Lung (tissue), 12 donors: ENCODE data around the gene GAB2. TPM values are rescaled to one million over a fixed set of nuclear protein-coding genes. Genes with fewer than 3 reads are reported as not detected.

Source experiments
- ATAC-seq: fragments of 200-7000 bp; cut with Tn5 transposase; one replicate; pipeline ENCODE4 v1.9.1; 2020; ENCODE audit warnings: moderate number of reproducible peaks; ENCODE audit not compliant: insufficient read depth, low FRiP score
- DNase-seq, 3 donors: peaks; one replicate each; pipeline ENCODE4 v3.0.0-alpha.2; 2013 to 2017
- H3K27ac ChIP-seq, 2 donors: one replicate each; pipeline ENCODE4 v1.5.1; 2013; ENCODE audit warnings: mild to moderate bottlenecking in 2 of 2, moderate library complexity in 2 of 2, control low read depth in 1 of 2, inconsistent platforms in 1 of 2, low read depth in 1 of 2, low read length in 1 of 2
- H3K27me3 ChIP-seq, 3 donors: one replicate each; pipeline ENCODE4 v1.5.1; 2013; ENCODE audit warnings: low read length in 2 of 3; ENCODE audit not compliant: control insufficient read depth in 3 of 3, insufficient read depth in 3 of 3
- H3K36me3 ChIP-seq, 4 donors: one replicate each; pipeline ENCODE4 v1.5.1; 2013; ENCODE audit warnings: low read length in 4 of 4, mild to moderate bottlenecking in 1 of 4, moderate library complexity in 1 of 4; ENCODE audit not compliant: control insufficient read depth in 4 of 4, insufficient read depth in 4 of 4
- H3K4me1 ChIP-seq, 5 donors: one replicate each; pipeline ENCODE4 v1.5.1; 2013; ENCODE audit warnings: low read length in 5 of 5, mild to moderate bottlenecking in 2 of 5, moderate library complexity in 1 of 5; ENCODE audit not compliant: control insufficient read depth in 5 of 5, insufficient read depth in 5 of 5
- H3K4me3 ChIP-seq: one replicate; pipeline ENCODE4 v1.5.1; 2013; ENCODE audit warnings: mild to moderate bottlenecking, control low read depth, moderate library complexity
- H3K9ac ChIP-seq, 2 donors: one replicate each; pipeline ENCODE4 v1.5.1; 2013; ENCODE audit warnings: low read length in 2 of 2, control low read depth in 1 of 2; ENCODE audit not compliant: insufficient read depth in 1 of 2
- H3K9me3 ChIP-seq, 4 donors: one replicate each; pipeline ENCODE4 v1.5.1; 2013; ENCODE audit warnings: low read length in 3 of 4, mild to moderate bottlenecking in 1 of 4, moderate library complexity in 1 of 4; ENCODE audit not compliant: control insufficient read depth in 4 of 4, insufficient read depth in 3 of 4
- WGBS, 2 donors: extraction: QIAGEN DNeasy Blood & Tissue Kit; methylation state at CpG; one replicate each; pipeline ENCODE4 v1.1.7; 2013; 5-methylcytosine and 5-hydroxymethylcytosine counted together
- polyA plus RNA-seq, 2 donors: library from polyadenylated mRNA; stranded (reverse); fragments of 200-250 nt; gene quantifications; one replicate each; pipeline ENCODE4 v1.2.1, GENCODE V29; 2013
- total RNA-seq, 2 donors: library from RNA; depleted of rRNA in 1 of 2; stranded (reverse); fragments of >200 nt in 1 of 2; gene quantifications; one replicate each; pipeline ENCODE4 v1.2.1, GENCODE V29; 2014 to 2021
- TF ChIP-seq, protein P1 (sequence below): IDR thresholded peaks from 2 replicates; pipeline ENCODE4 v1.5.1; 2012; ENCODE audit warnings: mild to moderate bottlenecking; ENCODE audit errors: control extremely low read depth, extremely low read depth
- donor health status: control.
- donor health status: control.
- donor health status: Bipolar disorder and iron deficiency.
- donor health status: healthy.
- donor health status: DM: yes; HTN: yes; CAD: no.

Gene GAB2
- total and polyA plus RNA-seq, 4 donors: 17.8 to 47.9 (median 23.1) TPM

DNA sequence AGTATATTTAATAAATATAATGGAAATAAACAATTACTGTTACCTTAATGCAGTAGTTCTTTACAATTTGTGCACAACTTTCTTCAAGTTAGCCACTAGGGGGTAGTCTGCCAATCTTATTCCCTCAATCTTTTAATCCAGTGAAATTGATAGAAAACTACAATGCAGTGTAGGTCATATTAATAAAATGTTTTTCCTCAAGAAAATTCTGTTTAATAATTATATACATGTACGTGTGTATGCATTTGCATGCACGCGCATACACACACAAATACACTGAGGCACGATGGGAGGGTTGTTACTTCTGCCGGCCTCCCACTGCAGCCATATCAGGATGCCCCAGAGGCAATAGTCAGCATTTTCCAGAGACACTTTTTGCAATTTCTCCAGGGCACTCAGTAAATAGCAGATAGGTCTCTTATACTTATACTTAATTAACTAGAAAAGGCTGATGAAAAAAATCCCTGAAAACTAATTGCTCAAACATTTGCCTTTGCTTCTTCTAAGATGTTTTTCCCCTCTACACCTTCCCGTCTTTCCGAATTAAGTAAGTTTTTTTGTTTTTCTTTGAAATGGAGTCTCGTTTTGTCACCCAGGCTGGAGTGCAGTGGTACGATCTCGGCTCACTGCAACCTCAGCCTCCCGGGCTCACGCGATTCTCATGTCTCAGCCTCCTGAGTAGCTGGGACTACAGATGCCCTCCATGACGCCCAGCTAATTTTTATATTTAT is 3.1 kb downstream of the GAB2 start:
- no peak for ATAC-seq
- H3K9me3 ChIP-seq: peaks cover 0 to 3% (median under 1%) of the 10 kb centered on the region in 4 donors
- H3K4me3 ChIP-seq: no peak overlapping the region
- TF ChIP-seq, protein P1, sequence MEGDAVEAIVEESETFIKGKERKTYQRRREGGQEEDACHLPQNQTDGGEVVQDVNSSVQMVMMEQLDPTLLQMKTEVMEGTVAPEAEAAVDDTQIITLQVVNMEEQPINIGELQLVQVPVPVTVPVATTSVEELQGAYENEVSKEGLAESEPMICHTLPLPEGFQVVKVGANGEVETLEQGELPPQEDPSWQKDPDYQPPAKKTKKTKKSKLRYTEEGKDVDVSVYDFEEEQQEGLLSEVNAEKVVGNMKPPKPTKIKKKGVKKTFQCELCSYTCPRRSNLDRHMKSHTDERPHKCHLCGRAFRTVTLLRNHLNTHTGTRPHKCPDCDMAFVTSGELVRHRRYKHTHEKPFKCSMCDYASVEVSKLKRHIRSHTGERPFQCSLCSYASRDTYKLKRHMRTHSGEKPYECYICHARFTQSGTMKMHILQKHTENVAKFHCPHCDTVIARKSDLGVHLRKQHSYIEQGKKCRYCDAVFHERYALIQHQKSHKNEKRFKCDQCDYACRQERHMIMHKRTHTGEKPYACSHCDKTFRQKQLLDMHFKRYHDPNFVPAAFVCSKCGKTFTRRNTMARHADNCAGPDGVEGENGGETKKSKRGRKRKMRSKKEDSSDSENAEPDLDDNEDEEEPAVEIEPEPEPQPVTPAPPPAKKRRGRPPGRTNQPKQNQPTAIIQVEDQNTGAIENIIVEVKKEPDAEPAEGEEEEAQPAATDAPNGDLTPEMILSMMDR: peak; percentile 22
- peak in 2 of 3 donors; percentile 26 to 34 for DNase-seq
- H3K9ac ChIP-seq: no peak overlapping the region
- no peaks in the 10 kb centered on the region for H3K27me3 ChIP-seq
- H3K4me1 ChIP-seq: peaks cover 0 to 28% (median 7%) of the 10 kb centered on the region in 5 donors
- no peak overlapping the region for H3K27ac ChIP-seq
- H3K36me3 ChIP-seq: peaks cover 0 to 3% (median 0%) of the 10 kb centered on the region in 4 donors
- 92 to 95% methylated on average over 14 of the region's 14 CpGs for WGBS, 2 donors

DNA sequence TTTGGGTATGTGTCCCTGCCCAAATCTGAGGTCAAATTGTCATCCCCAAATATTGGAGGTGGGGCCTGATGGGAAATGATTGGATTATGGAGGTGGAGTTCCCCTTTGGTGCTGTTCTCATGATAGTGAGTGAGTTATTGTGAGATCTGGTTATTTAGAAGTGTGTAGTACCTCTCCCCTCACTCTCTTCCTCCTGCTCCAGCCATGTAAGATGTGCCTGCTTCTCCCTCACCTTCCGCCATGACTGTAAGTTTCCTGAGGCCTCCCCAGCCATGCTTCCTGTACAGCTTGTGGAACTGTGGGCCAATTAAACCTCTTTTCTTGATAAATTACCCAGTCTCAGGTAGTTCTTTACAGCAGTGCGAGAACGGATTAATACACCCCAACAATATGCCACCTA is 9.0 kb downstream of the GAB2 start:
- TF ChIP-seq, protein P1: no peak
- Histone ChIP-seq H3K9me3 (peaks cover 0 to 5% (median 1%) of the 10 kb centered on the region in 4 donors), H3K36me3 (peaks cover 0 to 5% (median 2%) of the 10 kb centered on the region in 4 donors), H3K27ac (no peak overlapping the region), H3K9ac (no peak overlapping the region), H3K4me3 (no peak overlapping the region), H3K4me1 (peaks cover 0 to 3% (median 0%) of the 10 kb centered on the region in 5 donors), H3K27me3 (no peaks in the 10 kb centered on the region)
- no peak for ATAC-seq
- DNase-seq: no peak
- 97% methylated on average over 3 of the region's 3 CpGs for WGBS, 2 donors

DNA sequence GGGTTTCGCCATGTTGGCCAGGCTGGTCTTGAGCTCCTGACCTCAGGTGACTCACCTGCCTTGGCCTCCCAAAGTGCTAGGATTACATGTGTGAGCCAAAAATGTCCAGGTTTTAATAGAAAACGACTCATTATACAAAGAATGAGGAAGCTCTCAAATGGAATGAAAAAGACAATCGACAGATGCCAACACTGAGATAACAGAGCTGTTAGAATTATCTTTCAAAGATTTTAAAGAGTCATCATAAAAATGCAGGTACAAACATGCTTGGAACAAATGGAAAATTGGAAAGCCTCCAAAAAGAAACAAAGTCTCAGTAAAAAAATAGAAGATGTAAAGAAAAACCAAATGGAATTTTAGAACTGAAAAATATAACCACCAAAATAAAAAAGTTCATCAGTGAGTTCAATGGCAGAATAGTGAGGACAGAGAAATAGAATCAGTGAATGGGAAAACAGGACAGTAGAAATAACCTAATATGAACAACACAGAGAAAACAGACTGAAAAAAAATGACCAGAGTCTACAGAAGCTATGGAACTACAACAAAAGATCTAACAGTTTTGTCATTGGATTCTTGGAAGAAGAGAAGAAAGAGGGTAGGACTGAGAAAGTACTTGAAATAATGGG is 10.9 kb downstream of the GAB2 start:
- Histone ChIP-seq H3K36me3 (peaks cover 0 to 5% (median 2%) of the 10 kb centered on the region in 4 donors), H3K27me3 (no peaks in the 10 kb centered on the region), H3K9me3 (peaks cover 0 to 5% (median 1%) of the 10 kb centered on the region in 4 donors), H3K9ac (no peak overlapping the region), H3K4me3 (no peak overlapping the region), H3K4me1 (peaks cover 0 to 5% (median 0%) of the 10 kb centered on the region in 5 donors), H3K27ac (no peak overlapping the region)
- TF ChIP-seq, protein P1: no peak
- no peak for DNase-seq
- WGBS, 2 donors: 75 to 80% methylated on average over 3 of the region's 3 CpGs
- ATAC-seq: no peak
